Measurements from ENCODE around the gene INTS1.

GRCh38 chr7:1525409-1525808 lies 21.2 kb upstream of the INTS1 start:
- no peak for TF ChIP-seq HMGXB4 (CRISPR knock-in tag; IDR thresholded peaks at IDR 0.05; ENCODE audit: borderline replicate concordance)
- TF ChIP-seq NPAS2 (CRISPR knock-in tag; IDR thresholded peaks at IDR 0.05; ENCODE audit: borderline replicate concordance): no peak
- TF ChIP-seq PBX3 (IDR thresholded peaks at IDR 0.05): no peak
- TF ChIP-seq POLR2A (IDR thresholded peaks at IDR 0.05; ENCODE audit: low read length): no peak
- no peak for TF ChIP-seq BCL3 (IDR thresholded peaks at IDR 0.05)
- no peak for TF ChIP-seq CTCF (IDR thresholded peaks at IDR 0.05)
- no peak for TF ChIP-seq CEBPB (IDR thresholded peaks at IDR 0.05)
- no peak for TF ChIP-seq SMC3 (IDR thresholded peaks at IDR 0.05)
- TF ChIP-seq RAD21 (conservative IDR thresholded peaks at IDR 0.05 in 1 of 2, IDR thresholded peaks at IDR 0.05 in 1 of 2): no peak
- no peak for TF ChIP-seq HDAC2 (IDR thresholded peaks at IDR 0.05)

Measured in A549 (cell line).